Activated CD4-positive, alpha-beta T cell treated with anti-CD3 and anti-CD28 coated beads, Interleukin-2, amount 50 U/mL, for 4 hours (primary cell): ENCODE data around the gene TOLLIP.
"Not testable (repeated sequence)": the region's sequence is repeated elsewhere in the genome, so short reads cannot be mapped to it uniquely, and the experiment has no call there.

ENCODE experiments used
- DNase-seq, 2 experiments: peaks; one replicate each; pipeline ENCODE4 v3.0.0-alpha.2; 2020

TOLLIP gene

DNA sequence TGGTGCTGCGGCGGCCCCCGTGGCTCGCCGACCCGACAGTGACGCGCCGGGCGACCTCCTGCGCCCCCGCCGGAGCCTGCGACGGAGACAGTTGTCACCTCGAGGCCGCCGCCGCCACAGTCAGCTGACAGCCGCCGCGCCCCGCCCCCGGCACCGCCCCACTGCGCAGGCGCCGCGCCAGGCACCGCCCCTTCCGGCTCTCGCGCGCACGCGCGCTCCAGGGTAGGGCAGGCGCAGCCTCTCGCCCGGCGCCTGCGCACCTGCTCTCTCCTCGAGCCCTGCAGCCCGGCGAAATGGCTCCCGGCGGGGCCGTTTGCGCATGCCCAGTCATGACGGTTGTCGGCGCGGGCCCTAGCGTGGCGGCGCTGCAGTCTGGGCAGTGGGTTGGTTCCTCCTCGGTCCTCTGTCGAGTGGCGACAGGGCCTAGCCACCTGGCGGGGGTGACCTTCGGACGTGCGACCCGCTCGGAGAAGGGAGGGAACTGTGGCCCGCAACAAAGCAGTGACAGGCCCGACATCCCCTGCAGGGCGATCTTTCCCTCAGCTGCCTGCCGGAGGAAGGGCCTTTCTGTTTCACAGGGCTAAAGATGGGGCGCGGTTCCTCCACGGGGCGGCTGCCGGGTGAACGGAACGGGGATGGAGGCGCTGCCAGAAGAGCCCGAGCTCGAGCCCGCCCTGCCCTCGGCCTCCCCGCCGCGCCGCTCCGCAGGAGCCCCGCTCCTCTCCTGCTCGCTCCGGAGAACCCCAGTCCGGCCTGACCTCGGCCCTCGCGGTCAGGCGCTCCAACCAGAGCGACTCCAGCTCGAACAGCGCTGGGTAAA is at the start of gene TOLLIP:
Gene TOLLIP, minus strand, starts transcription at position 135 of the 820 bp plus-strand sequence. Its CDS starts 134 bp downstream, at position 1.
- DNase-seq, result peak; percentile 95 to 96

DNA sequence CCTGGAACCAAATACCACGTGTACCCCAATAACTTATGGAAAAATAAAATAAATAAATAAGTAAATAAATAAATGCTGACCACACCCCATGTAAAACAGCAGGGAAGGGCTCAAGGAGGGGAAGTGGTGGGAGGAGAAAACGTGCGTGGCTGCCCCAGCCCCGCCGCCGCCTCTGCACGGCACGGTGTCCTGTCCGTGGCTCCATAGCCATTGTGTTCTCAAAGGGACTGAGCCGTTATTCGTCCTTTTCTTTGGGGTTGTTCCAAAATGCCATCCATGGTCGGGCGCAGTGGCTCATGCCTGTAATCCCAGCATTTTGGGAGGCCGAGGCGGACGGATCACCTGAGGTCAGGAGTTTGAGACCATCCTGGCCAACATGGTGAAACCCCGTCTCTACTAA is 49.5 kb upstream of the TOLLIP start:
- not testable (repeated sequence) for DNase-seq

DNA sequence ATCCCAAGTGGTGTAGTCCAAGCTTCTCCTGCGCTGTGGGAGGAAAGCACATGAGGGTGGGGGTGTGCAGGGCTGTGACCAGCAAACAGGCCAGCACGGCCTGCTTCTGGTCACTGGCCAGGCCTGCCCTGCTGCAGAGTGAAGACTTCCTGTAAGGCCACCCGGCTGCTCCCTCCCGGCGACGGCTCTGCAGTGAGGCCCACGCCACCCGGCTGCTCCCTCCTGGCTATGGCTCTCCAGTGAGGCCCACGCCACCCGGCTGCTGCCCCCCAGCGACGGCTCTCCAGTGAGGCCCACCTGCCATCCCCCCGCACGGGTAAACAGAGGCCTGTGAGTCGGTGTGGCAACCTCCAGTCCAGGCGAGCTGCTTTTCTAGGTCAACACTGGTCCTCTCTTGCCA is 48.9 kb upstream of the TOLLIP start:
- DNase-seq, result no peak

DNA sequence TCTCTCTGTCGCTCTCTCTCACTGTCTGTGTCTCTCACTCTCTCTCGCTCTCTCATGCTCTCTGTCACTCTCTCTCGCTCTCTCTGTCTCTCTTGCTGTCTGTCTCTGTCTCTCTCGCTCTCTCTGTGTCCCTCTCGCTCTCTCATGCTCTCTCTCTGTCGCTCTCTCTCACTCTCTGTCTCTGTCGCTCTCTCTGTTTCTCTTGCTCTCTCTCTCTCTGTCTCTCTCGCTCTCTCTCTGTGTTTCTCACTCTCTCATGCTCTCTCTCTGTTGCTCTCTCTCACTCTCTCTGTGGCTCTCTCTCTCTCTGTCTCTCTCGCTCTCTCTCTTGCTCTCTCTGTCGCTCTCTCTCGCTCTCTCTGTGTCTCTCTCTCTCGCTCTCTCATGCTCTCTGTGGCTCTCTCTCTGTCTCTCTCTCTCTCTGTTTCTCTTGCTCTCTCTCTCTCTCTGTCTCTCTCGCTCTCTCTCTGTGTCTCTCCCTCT is 47.1 kb upstream of the TOLLIP start:
- DNase-seq, result no peak

DNA sequence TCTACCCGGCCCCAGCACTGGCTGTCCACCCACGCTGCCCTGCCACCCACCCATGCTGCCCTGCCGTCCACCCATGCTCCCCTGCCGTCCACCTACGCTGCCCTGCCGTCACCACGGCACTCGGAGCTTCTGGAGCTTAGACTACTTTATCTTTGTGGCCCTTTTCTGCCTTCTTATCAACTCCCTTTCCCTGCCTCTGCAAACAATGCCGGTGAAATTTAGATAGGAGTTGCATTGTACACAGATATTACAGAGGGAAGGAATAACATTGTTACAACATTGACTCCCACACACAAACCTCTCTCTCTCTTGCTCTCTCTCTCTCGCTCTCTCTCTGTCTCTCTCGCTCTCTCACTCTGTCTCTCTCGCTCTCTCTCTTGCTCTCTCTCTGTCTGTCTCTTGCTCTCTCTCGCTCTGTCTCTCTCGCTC is 46.6 kb upstream of the TOLLIP start:
- no peak for DNase-seq

DNA sequence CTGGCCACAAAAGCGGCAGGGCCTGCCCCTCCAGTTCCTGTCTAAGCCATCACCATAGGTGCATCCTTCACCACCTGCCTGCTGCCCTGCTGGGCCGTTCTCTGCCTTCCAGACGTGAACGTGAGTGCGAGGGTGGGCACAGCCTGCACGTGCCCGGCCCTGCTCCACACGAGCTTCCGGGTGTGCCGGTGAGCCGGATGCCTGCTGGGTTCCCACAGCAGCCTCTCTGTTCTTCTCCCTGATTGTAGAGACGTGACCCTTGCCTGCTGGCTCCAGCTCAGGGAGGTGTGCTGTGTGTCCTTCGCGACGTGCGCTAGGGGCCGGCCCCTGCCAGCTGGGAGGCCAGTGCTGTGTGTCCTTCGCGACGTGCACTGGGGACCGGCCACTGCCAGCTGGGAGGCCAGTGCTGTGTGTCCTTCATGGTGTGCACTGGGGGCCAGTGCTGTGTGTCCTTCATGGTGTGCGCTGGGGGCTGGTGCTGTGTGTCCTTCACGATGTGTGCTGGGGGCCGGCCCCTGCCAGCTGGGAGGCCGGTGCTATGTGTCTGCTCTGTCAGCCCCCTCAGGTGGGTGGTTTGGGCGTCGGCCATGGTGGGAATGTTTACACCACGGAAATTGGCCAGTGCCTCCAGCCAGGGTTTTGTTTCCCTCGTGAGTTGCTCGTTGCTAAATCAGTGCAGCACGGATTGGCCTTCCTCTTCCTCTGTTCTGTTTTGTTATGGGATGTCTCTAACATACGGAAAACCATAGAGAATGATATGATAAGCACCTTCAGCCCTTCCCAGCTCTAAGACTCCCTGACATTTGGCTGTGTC is 44.9 kb upstream of the TOLLIP start:
- no peak for DNase-seq

DNA sequence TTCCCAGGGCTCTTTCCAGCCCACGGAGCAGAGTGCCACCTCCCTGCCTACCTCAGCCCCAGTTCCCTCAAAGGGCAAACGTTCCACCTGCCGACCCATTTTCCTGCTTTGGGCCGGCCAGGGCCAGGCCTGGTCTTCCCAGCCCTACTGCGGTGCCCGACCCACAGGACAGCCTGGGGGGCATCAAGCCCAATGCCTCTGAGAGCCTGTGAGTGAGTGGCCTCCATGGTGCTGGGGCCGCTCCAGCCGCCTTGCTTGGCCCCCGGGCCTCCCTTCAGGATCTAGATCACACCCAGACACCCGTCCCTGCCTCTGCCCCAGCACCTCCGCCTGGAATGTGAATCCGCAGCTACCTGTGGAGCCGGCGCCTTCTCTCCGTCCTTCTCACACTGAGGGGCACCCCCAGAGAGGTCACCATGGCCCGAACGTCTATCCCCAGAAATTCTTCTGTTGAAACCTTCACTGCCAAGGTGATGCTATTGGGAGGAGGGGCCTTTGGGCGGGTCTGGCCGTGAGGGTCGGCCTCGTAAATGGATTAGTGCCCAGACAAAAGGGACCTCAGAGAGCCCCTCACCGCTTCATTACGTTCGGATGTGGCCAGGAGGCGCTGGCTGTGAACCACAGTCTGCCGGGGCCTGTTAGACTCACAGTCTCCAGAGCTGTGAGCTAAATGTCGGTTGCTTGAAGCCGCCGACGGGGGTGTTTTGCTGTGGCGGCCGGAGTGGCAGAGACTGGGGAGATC is 44.1 kb upstream of the TOLLIP start:
- no peak for DNase-seq

DNA sequence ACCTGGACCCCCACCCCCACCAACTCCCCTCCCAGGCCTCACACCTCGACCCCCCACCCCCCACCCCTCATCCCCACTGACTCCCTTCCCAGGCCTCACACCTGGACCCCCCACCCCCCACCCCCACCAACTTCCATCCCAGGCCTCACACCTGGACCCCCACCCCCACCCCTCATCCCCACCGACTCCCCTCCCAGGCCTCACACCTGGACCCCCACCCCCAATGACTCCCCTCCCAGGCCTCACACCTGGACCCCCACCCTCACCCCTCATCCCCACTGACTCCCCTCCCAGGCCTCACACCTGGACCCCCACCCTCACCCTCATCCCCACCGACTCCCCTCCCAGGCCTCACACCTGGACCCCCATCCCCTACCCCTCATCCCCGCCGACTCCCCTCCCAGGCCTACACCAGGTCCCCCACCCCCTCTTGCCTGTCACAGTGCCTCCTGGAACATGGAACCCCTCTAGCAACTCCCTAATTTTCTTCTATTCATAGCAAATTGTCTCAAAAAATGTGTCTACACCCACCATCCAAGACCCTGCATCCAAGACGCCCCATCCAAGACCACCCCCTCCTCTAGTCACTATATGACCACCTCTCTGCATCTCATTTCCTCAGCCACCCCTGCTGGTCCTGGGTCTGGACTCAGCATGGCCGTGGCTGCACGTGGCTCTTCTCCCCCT is 43.4 kb upstream of the TOLLIP start:
- DNase-seq, result no peak

DNA sequence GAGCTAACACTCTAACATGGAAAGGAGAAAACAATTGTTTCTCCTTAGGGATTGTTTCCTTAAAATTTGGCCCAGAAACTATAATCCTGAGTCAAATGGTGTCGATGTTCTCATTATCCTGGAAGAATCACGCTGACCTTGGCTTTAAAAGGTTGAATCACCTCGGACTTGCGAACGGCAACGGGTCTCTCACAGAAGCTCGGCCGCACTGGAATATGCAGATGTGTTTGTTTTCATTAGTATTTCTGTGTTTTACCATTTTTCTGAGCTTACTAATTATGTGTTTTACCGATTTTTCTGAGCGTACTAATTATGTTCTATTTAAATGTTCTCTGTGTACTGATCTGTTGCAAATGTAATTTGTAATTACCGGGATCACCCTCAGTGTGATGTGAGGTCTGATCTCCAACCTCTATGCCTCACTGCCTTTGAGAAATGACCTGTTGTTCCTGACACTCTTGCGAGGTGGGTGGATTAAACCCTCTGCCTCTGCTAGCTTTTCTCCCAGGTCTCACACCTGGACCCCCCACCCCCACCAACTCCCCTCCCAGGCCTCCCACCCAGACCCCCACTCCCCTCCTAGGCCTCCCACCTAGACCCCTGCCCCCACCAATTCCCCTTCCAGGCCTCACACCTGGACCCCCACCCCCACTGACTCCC is 42.0 kb upstream of the TOLLIP start:
- DNase-seq, result no peak

DNA sequence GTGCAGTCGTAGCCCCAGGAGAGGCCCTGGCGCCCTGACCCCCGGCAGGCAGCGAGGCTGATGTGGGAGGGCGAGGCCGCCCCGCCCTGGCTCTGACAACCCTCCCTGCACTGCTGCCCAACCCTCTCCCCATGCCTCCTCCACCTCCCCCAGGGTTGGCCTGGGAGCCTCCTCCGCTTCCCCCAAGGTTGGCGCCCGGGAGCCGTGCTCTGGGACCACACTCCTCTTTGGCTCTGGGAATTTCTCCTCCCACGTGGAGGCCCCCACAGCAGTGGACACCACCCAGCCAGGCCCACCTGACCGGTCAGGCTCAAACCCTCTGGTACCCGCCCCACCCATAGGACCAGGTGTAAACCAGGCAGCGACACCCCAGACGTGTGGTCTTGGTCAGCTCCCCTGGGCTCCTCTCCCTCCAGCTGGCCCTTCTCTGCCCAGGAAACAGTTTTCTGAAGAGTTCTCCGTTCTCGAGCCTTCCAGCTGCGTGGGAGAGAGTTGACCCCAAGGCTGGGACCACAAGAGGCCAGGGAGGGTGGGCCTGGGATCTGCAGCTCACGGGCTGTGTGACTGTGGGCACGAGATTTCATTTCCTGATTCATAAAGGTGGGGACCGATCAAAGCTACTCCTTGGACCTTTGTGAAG is 40.8 kb upstream of the TOLLIP start:
- no peak for DNase-seq

DNA sequence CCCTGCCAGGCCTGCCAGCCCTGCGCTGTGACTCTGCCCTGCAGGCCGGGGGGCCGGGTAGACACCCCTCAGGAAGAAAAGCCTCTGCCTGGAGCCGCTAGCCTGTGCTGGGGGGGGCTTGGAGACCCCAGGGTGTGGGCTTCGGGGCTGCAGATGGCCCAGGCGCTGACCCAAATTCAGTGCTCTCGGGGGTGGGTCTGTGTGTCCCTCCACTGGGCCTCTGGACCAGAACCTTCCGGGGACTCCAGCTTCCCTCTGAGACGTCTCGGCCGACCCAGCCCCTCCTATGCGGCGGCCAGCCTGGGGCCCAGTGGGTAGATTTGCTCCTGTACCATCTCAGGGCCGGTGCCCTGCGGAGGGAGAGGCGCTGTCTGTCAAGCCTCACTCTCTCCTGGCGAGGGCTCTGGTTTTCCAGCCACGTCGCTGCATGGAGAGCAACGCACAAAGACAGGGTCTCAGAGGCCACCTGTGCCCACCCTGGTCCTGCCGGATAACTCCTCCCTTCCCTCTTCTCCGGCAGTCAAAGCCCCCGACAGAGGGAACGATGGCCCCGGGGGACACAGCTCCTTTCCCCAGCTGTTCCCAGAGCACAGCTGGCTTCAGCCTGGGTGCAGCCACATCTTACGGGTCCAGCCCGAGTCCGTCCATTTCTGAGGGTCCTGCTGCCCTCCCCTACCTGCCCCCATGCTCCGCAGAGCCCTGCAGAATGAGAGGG is 40.1 kb upstream of the TOLLIP start:
- DNase-seq, result no peak

DNA sequence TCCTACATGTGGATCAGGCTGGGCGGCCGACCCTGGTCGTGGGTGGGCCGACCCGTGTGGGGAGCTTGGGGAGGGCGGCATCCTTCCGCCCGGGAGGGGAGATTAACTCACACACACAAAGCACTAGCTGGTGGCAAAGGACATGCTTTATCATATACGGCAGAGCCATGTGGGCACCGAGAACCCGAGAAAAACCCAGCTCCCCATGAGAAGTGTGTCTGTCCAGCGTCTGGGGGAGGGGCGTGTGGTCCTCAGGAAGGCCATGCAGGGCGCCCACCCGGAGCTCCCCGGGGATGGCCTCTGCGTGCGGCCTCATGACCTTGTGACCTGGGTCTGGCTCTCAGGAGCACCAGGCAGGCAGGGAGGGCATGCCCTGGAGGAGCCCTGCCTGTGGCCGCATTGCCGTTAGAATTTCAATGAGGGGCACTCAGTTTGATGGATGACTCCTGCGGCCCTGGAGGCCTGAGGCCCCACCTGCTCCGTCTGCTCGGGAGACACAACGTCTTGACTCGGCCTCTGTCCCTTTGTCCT is 39.4 kb upstream of the TOLLIP start:
- DNase-seq, result no peak

DNA sequence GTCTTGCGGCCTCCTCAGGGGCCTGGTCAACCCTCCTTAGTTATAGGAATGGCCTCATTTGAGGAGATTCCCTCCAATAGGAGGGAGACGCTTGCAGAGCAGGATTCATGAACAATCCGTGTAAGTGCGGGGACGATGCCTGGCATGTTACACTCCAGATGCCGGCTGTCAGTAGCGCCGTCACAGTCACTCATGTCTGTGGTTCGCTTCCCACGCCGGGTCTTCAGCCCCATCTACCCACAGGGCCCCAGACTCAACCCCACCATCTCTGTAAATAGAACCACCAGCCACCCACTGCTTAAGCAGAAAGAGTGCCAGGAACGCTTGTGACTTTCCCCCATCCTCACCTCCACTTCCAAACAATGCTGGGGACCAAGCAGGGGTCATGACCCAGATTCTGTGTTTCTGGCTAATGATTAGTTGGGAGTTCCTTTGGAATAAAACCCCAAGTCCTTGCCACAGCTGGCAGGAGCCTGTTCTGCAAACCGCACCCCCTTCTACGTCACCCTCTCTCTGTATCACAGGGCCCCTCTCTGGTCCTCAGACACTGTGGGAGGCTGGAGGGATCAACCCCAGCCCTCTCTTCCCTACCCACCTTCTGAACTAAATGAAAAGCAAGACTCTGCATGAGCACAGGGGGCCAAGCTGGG is 38.8 kb upstream of the TOLLIP start:
- no peak for DNase-seq

DNA sequence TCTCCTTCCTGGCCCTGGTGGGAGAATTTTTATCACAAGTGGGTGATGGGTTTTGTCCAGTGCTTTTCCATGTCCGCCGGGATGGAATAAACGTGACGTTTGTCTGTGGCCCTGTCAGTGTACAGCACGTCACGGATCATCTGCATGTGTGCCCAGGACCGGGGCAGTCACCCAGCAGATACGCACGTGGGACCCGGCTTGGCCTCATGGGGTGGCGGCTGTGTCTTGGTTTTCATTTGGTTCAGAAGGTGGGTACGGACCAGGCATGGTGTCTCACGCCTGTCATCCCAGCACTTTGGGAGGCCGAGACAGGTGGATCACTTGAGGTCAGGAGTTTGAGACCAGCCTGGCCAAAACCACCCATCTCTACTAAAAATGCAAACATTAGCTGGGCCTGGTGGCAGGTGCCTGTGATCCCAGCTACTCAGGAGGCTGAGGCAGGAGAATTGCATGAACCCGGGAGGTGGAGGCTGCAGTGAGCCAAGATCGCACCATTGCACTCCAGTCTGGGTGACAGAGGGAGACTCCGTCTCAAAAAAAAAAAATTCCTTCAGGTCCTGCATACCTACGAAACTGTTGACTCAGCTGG is 38.1 kb upstream of the TOLLIP start:
- DNase-seq, result not testable (repeated sequence)

DNA sequence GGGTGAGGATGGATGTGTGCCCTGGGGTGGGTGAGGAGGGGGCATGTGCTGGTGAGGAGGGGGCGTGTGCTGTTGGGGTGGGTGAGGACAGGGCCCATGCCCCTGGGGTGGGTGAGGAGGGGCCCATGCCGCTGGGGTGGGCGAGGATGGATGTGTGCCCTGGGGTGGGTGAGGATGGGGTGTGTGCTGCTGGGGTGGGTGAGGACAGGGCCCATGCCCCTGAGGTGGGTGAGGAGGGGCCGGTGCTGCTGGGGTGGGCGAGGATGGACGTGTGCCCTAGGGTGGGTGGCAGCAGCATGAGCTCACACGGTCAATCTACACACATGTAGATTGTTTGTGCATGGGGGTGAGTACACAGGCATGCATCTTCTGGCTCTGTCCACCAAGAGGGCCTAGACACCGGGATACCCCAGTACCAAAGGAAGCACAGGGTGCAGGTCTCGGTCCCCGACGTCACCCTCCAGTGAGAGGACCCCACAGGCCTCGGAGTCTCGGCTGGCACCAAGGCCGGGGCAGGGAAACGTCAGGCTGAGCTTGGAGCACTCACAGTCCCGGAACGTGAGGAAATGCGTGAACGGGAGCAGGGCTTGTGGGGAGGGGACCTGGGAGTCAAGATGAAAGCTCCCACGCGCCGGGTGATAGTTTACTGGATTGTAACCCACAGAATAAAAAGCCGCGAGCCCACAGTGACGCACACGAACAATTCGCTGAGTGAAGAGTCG is 37.4 kb upstream of the TOLLIP start:
- DNase-seq, result no peak

DNA sequence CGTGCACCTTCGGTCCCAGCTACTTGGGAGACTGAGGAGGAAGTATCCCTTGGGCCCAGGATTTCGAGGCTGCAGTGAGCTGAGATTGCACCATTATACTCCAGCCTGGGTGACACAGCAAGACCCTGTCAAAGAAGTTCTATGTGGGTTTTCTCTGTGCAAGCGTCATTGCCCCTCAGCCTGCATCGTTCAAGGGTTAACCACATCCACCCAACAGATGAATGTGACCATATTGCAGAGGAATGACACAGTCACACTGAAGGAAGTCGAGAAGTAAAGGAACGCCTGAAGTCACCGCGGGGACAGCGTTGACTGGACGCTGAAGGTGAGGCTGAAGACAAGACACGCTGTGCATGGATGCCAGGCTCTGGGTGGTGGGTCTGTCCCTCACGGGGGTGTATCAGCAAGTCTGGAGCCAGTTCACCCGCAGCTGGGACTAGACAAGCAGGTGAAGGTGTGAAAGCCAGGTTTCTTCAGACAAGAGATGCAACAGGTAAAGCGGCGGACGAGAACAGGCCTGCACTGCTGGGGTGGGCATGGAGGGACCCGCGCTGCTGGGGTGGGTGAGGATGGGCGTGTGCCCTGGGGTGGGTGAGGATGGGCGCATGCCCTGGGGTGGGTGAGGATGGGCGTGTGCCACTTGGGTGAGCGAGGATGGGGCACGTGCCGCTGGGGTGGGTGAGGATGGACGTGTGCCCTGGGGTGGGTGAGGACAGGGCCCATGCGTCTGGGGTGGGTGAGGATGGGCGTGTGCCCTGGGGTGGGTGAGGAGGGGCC is 36.5 kb upstream of the TOLLIP start:
- DNase-seq, result no peak

DNA sequence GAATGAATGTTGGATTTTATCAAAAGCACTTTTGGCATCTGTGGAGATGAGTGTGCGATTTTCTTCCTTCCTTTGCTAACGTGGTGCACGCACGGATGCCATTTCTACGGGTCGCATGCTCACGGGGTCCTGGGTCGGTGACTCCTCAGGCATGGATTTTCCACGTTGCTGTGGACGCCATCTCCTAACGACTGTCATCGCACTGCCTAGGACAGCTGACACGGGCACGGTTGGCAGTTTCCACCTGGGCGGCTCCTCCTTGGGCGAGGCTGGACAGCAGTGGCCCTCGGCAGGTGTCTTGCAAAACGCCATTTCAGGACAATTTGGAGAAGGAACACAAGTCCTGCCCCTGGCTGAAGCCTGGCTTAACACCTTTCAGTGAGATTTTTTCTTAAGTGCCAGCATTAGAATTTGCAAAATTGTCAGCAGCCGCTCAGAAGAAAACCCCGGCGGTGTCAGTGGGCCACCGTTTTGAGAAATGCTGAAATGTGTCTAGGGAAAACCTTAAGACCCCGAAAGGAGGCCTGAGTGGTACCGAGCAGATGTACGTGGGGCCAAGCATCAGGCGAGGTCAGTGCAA is 34.7 kb upstream of the TOLLIP start:
- no peak for DNase-seq
